NCI-H1694 (cell line): ENCODE data around the gene DUSP22.
"Not testable (repeated sequence)": the region's sequence is repeated elsewhere in the genome, so short reads cannot be mapped to it uniquely, and the experiment has no call there.

ENCODE experiments used
- DNase-seq: peaks from one replicate; lab custom pipeline; 2025; lab: John Stamatoyannopoulos, UW

The DUSP22 gene

GRCh38 chr6:280775-281468 is 11.4 kb upstream of the DUSP22 start:
- no peak for DNase-seq

GRCh38 chr6:281469-282103 is 10.7 kb upstream of the DUSP22 start:
- DNase-seq: no peak

- no peak for DNase-seq
Measured at GRCh38 chr6:282177-282866, 10.0 kb upstream of the DUSP22 start.

GRCh38 chr6:282867-283416 is 9.3 kb upstream of the DUSP22 start:
- no peak for DNase-seq

- no peak for DNase-seq
Measured at GRCh38 chr6:284486-284885, 7.8 kb upstream of the DUSP22 start.

GRCh38 chr6:285030-285771 is 7.1 kb upstream of the DUSP22 start:
- DNase-seq: no peak

- DNase-seq: not testable (repeated sequence)
Measured at GRCh38 chr6:285902-286301, 6.4 kb upstream of the DUSP22 start.

GRCh38 chr6:286681-287488 is 5.4 kb upstream of the DUSP22 start:
- no peak for DNase-seq

GRCh38 chr6:287489-287860 is 4.8 kb upstream of the DUSP22 start:
- DNase-seq: no peak

GRCh38 chr6:288866-289265 is 3.4 kb upstream of the DUSP22 start:
- DNase-seq: no peak

- DNase-seq: no peak
Measured at GRCh38 chr6:290111-290922, 2.0 kb upstream of the DUSP22 start.

GRCh38 chr6:291204-291696 is 1.0 kb upstream of the DUSP22 start:
- DNase-seq: no peak

- DNase-seq: no peak
Measured at GRCh38 chr6:292506-293192, 362 bp downstream of the DUSP22 start.

- no peak for DNase-seq
Measured at GRCh38 chr6:293193-294174, 1.2 kb downstream of the DUSP22 start.

- no peak for DNase-seq
Measured at GRCh38 chr6:294656-295565, 2.6 kb downstream of the DUSP22 start.

GRCh38 chr6:296151-297122 is 4.2 kb downstream of the DUSP22 start:
- no peak for DNase-seq
